SU-DHL-6 (cell line): Measurements from ENCODE around the gene FITM2.
"Not testable (repeated sequence)": the region's sequence is repeated elsewhere in the genome, so short reads cannot be mapped to it uniquely, and the experiment has no call there.

Experiments
- H2AFZ ChIP-seq: fragments of 200-600 bp; sonication (generic); 2 replicates; pipeline ENCODE4 v1.6.1; 2014; ENCODE audit warnings: low read depth, mild to moderate bottlenecking, moderate library complexity, mixed read lengths, antibody characterized with exemption, low read length; ENCODE audit not compliant: severe bottlenecking
- H3F3A ChIP-seq: fragments of 200-600 bp; shearing (Covaris generic); 2 replicates; pipeline ENCODE4 v1.6.0; 2016; ENCODE audit warnings: antibody characterized with exemption, mild to moderate bottlenecking; ENCODE audit not compliant: insufficient read depth
- H3K27ac ChIP-seq: fragments of 200-600 bp; sonication (generic); 2 replicates; pipeline ENCODE4 v1.5.1; 2016; ENCODE audit warnings: low read depth, mild to moderate bottlenecking, low read length, moderate library complexity, mixed read lengths
- H3K27me3 ChIP-seq: fragments of 200-600 bp; sonication (generic), shearing (Covaris generic); 2 replicates; pipeline ENCODE4 v1.6.0; 2014; ENCODE audit warnings: mild to moderate bottlenecking, low read length
- H3K36me3 ChIP-seq: fragments of 200-600 bp; sonication (generic); 2 replicates; pipeline ENCODE4 v1.6.1; 2014; ENCODE audit warnings: mild to moderate bottlenecking, low read length, mixed read lengths
- H3K4me2 ChIP-seq: fragments of 300-600, 200-600 bp; shearing (Covaris generic), sonication (generic); 2 replicates; pipeline ENCODE4 v1.6.0; 2014; ENCODE audit warnings: low read length, low read depth, mild to moderate bottlenecking; ENCODE audit not compliant: poor library complexity, severe bottlenecking
- H3K4me3 ChIP-seq: fragments of 200-600 bp; sonication (generic); 2 replicates; pipeline ENCODE4 v1.5.1; 2014; ENCODE audit warnings: antibody characterized with exemption, low read length, mild to moderate bottlenecking, mixed read lengths; ENCODE audit not compliant: insufficient read depth, poor library complexity, severe bottlenecking
- H3K79me2 ChIP-seq: fragments of 200-600 bp; sonication (generic); 2 replicates; pipeline ENCODE4 v1.6.1; 2014; ENCODE audit warnings: mild to moderate bottlenecking, low read length, moderate library complexity; ENCODE audit not compliant: insufficient read depth
- H3K9ac ChIP-seq: fragments of 200-600 bp; sonication (generic); 2 replicates; pipeline ENCODE4 v1.7.0; 2014; ENCODE audit warnings: mild to moderate bottlenecking, low read length
- H3K9me2 ChIP-seq: fragments of 200-600 bp; sonication (generic); replicated peaks from 2 replicates; pipeline ENCODE4 v1.6.1; 2014; ENCODE audit warnings: low read length; ENCODE audit not compliant: insufficient read depth
- H3K9me3 ChIP-seq: fragments of 200-600 bp; sonication (generic); 2 replicates; pipeline ENCODE4 v1.6.1; 2014; ENCODE audit warnings: low read length, mixed read lengths; ENCODE audit not compliant: insufficient read depth
- H4K20me1 ChIP-seq: fragments of 200-600 bp; sonication (generic); 2 replicates; pipeline ENCODE4 v1.6.1; 2014; ENCODE audit warnings: low read depth, mild to moderate bottlenecking, antibody characterized with exemption, low read length, moderate library complexity, mixed read lengths
- EZH2phosphoT487 ChIP-seq: fragments of 200-600 bp; sonication (generic), shearing (Covaris generic); conservative IDR thresholded peaks from 2 replicates; pipeline ENCODE4 v1.6.1; 2018; ENCODE audit warnings: mild to moderate bottlenecking, antibody characterized with exemption, low read length, moderate library complexity, mixed read lengths
- TF ChIP-seq, protein P1 (sequence below): fragments of 200-600 bp; sonication (generic); IDR thresholded peaks from one replicate; pipeline ENCODE4 v1.5.1; 2017; ENCODE audit warnings: antibody characterized with exemption, mild to moderate bottlenecking, low read length, moderate library complexity; ENCODE audit not compliant: insufficient read depth, poor library complexity, severe bottlenecking

The FITM2 gene

DNA sequence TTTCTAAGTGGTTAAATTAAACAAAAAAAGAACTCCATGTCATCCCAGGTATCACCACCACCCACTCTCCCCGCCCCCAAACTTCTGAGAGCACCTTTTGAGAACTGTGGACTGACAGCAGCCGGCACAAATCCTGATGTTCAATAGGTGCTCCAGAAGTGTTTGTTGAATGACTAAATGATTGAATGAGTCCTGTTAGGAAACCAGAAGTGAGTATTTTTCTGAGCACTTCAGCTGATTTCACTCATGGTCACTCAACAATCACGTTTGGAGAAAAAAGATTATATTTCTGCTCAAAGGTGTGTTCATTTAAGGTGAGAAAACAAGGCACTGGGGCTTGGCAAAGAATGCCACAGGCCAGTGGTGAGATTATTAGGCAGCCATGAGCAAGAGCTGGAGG lies 38.3 kb upstream of the FITM2 start:
- TF ChIP-seq, protein P1, sequence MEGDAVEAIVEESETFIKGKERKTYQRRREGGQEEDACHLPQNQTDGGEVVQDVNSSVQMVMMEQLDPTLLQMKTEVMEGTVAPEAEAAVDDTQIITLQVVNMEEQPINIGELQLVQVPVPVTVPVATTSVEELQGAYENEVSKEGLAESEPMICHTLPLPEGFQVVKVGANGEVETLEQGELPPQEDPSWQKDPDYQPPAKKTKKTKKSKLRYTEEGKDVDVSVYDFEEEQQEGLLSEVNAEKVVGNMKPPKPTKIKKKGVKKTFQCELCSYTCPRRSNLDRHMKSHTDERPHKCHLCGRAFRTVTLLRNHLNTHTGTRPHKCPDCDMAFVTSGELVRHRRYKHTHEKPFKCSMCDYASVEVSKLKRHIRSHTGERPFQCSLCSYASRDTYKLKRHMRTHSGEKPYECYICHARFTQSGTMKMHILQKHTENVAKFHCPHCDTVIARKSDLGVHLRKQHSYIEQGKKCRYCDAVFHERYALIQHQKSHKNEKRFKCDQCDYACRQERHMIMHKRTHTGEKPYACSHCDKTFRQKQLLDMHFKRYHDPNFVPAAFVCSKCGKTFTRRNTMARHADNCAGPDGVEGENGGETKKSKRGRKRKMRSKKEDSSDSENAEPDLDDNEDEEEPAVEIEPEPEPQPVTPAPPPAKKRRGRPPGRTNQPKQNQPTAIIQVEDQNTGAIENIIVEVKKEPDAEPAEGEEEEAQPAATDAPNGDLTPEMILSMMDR = no peak
- TF ChIP-seq EZH2phosphoT487 = no peak

GRCh38 chr20:44348168-44348659 lies 37.2 kb upstream of the FITM2 start:
- TF ChIP-seq, protein P1 = no peak
- no peak for TF ChIP-seq EZH2phosphoT487

More for the DNA sequence above, 38.3 kb upstream of the FITM2 start:
- Histone ChIP-seq H3K36me3 (no peaks in the 10 kb centered on the region), H3F3A (no peaks in the 10 kb centered on the region), H3K4me3 (no peak overlapping the region), H2AFZ (no peak overlapping the region), H3K9me3 (no peaks in the 10 kb centered on the region), H3K4me2 (no peak overlapping the region), H3K79me2 (no peaks in the 10 kb centered on the region), H3K9ac (no peak overlapping the region), H3K27me3 (no peaks in the 10 kb centered on the region), H4K20me1 (no peaks in the 10 kb centered on the region), H3K9me2 (no peaks in the 10 kb centered on the region), H3K27ac (no peak overlapping the region)

GRCh38 chr20:44345941-44346340 lies 34.9 kb upstream of the FITM2 start:
- not testable (repeated sequence) for H3K4me3 ChIP-seq, H3K36me3 ChIP-seq, H2AFZ ChIP-seq, H3K9me2 ChIP-seq, H3K4me2 ChIP-seq, H3K79me2 ChIP-seq, H3K9me3 ChIP-seq, H3K9ac ChIP-seq, H4K20me1 ChIP-seq, H3K27ac ChIP-seq, H3K27me3 ChIP-seq, H3F3A ChIP-seq

More at GRCh38 chr20:44348168-44348659, 37.2 kb upstream of the FITM2 start:
- Histone ChIP-seq H3K36me3 (no peaks in the 10 kb centered on the region), H3F3A (no peaks in the 10 kb centered on the region), H3K9me3 (no peaks in the 10 kb centered on the region), H2AFZ (no peak overlapping the region), H3K27ac (no peak overlapping the region), H3K9me2 (no peaks in the 10 kb centered on the region), H4K20me1 (no peaks in the 10 kb centered on the region), H3K4me2 (no peak overlapping the region), H3K79me2 (no peaks in the 10 kb centered on the region), H3K27me3 (no peaks in the 10 kb centered on the region), H3K9ac (no peak overlapping the region), H3K4me3 (no peak overlapping the region)

GRCh38 chr20:44345147-44345546 lies 34.1 kb upstream of the FITM2 start:
- H3K27ac ChIP-seq = no peak overlapping the region
- no peak overlapping the region for H3K4me2 ChIP-seq
- no peaks in the 10 kb centered on the region for H3K79me2 ChIP-seq
- no peak overlapping the region for H3K9ac ChIP-seq
- H2AFZ ChIP-seq = no peak overlapping the region
- no peak overlapping the region for H3K4me3 ChIP-seq
- H3K9me2 ChIP-seq = no peaks in the 10 kb centered on the region
- no peaks in the 10 kb centered on the region for H3K36me3 ChIP-seq
- H3K9me3 ChIP-seq = no peaks in the 10 kb centered on the region
- H4K20me1 ChIP-seq = no peaks in the 10 kb centered on the region
- H3F3A ChIP-seq = no peaks in the 10 kb centered on the region
- TF ChIP-seq, protein P1 = no peak
- TF ChIP-seq EZH2phosphoT487 = no peak
- H3K27me3 ChIP-seq = no peaks in the 10 kb centered on the region
